Measurements from ENCODE around the gene NCF2.

NCF2 gene

GRCh38 chr1:183611021-183611420 lies 20.8 kb upstream of the NCF2 start:
- no peak for DNase-seq

- DNase-seq = no peak
Observed at GRCh38 chr1:183609759-183610452, 19.6 kb upstream of the NCF2 start.

GRCh38 chr1:183609313-183609712 lies 19.1 kb upstream of the NCF2 start:
- peak; percentile 51 to 80 for DNase-seq

GRCh38 chr1:183607322-183607980 lies 17.2 kb upstream of the NCF2 start:
- no peak for DNase-seq

GRCh38 chr1:183605904-183606303 lies 15.6 kb upstream of the NCF2 start:
- DNase-seq = no peak

- DNase-seq = no peak
Observed at GRCh38 chr1:183604815-183605214, 14.6 kb upstream of the NCF2 start.

GRCh38 chr1:183604038-183604808 lies 14.0 kb upstream of the NCF2 start:
- no peak for DNase-seq

- DNase-seq = no peak
Observed at GRCh38 chr1:183602510-183602909, 12.3 kb upstream of the NCF2 start.

GRCh38 chr1:183600634-183601033 lies 10.4 kb upstream of the NCF2 start:
- DNase-seq = no peak

GRCh38 chr1:183600136-183600535 lies 9.9 kb upstream of the NCF2 start:
- DNase-seq = no peak

GRCh38 chr1:183598386-183598785 lies 8.1 kb upstream of the NCF2 start:
- DNase-seq = peak in 1 of 2 donors; percentile 38

- no peak for DNase-seq
Observed at GRCh38 chr1:183597656-183598347, 7.5 kb upstream of the NCF2 start.

- DNase-seq = no peak
Observed at GRCh38 chr1:183596500-183596899, 6.2 kb upstream of the NCF2 start.

GRCh38 chr1:183595537-183595936 lies 5.3 kb upstream of the NCF2 start:
- DNase-seq = no peak

GRCh38 chr1:183593356-183593755 lies 3.1 kb upstream of the NCF2 start:
- peak; percentile 14 to 15 for DNase-seq

- no peak for DNase-seq
Observed at GRCh38 chr1:183592733-183593132, 2.5 kb upstream of the NCF2 start.

- DNase-seq = no peak
Observed at GRCh38 chr1:183589874-183590243, 400 bp downstream of the NCF2 start.

- DNase-seq = no peak
Observed at GRCh38 chr1:183589384-183589783, 875 bp downstream of the NCF2 start.

GRCh38 chr1:183588827-183589226 lies 1.4 kb downstream of the NCF2 start:
- peak; percentile 26 to 33 for DNase-seq

GRCh38 chr1:183586926-183587325 lies 3.3 kb downstream of the NCF2 start:
- no peak for DNase-seq

GRCh38 chr1:183586455-183586854 lies 3.8 kb downstream of the NCF2 start:
- DNase-seq = no peak

GRCh38 chr1:183585038-183585437 lies 5.2 kb downstream of the NCF2 start:
- no peak for DNase-seq

GRCh38 chr1:183584147-183584546 lies 6.1 kb downstream of the NCF2 start:
- DNase-seq = no peak

All from hippocampal formation (tissue), 2 donors.